ENCODE data around the gene DUSP7.

DNA sequence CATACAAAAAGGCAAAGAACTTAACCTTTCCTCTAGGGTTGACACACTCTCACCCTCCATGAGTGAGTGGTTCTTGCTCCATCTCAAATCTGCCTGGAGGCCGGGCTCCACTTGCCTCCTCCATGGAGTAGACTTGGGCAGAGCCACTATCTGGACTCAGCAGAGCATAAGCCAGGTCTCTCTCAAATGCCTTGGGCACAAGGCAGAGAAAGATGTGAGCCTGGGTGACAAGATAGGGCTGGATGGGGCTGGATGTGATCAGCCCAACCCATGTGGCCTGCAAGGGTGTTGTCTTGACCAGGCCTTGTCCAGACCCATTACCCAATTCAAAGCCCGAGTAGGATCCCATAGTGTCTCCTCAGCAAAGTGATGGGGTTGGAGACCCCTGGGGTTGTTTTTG is 56.5 kb downstream of the DUSP7 start:
- no peak for TF ChIP-seq ZFP36 (IDR thresholded peaks at IDR 0.05; ENCODE audit: low read depth, low read length, partially characterized antibody)
- no peak for TF ChIP-seq MAZ (CRISPR knock-in tag; conservative IDR thresholded peaks at IDR 0.05 in 1 of 2, IDR thresholded peaks at IDR 0.05 in 1 of 2)
